ACHN (cell line): Measurements from ENCODE around the gene GALNTL6.
"Not testable (repeated sequence)": the region's sequence is repeated elsewhere in the genome, so short reads cannot be mapped to it uniquely, and the experiment has no call there.

ENCODE experiments used
- DNase-seq: peaks from one replicate; pipeline ENCODE4 v3.0.0-alpha.2; 2015
- in situ Hi-C: cut with HindIII; loops from 2 replicates; pipeline ENCODE4 v1.10.0; 2017; ENCODE audit warnings: low sequenced_read_pairs, low pct_ligation_motif_present, low pct_unique_long_range_greater_than_20kb

Gene GALNTL6

GRCh38 chr4:172950990-172951389, 1137.8 kb downstream of the GALNTL6 start:
- in situ Hi-C loops = no loop called here
- DNase-seq = no peak

- no peak for DNase-seq
- in situ Hi-C loops = no loop called here
Measured at GRCh38 chr4:172951679-172952451, 1138.7 kb downstream of the GALNTL6 start.

- DNase-seq = no peak
- in situ Hi-C loops = no loop called here
Measured at GRCh38 chr4:172953896-172954568, 1140.8 kb downstream of the GALNTL6 start.

GRCh38 chr4:172956340-172956739, 1143.1 kb downstream of the GALNTL6 start:
- in situ Hi-C loops, DNase-seq: not testable (repeated sequence)

- in situ Hi-C loops = no loop called here
- DNase-seq = no peak
Measured at GRCh38 chr4:172957216-172957615, 1144.0 kb downstream of the GALNTL6 start.

- in situ Hi-C loops = no loop called here
- peak; percentile 17 for DNase-seq
Measured at GRCh38 chr4:172962564-172963353, 1149.6 kb downstream of the GALNTL6 start.

GRCh38 chr4:172963498-172964294, 1150.5 kb downstream of the GALNTL6 start:
- in situ Hi-C loops = no loop called here

GRCh38 chr4:172970189-172970588, 1157.0 kb downstream of the GALNTL6 start:
- DNase-seq, in situ Hi-C loops: not testable (repeated sequence)

More at GRCh38 chr4:172963498-172964294, 1150.5 kb downstream of the GALNTL6 start:
- no peak for DNase-seq

- in situ Hi-C loops = no loop called here
- no peak for DNase-seq
Measured at GRCh38 chr4:172974586-172974985, 1161.4 kb downstream of the GALNTL6 start.

GRCh38 chr4:172975651-172976229, 1162.5 kb downstream of the GALNTL6 start:
- DNase-seq = no peak
- in situ Hi-C loops = no loop called here

- in situ Hi-C loops = not testable (repeated sequence)
- DNase-seq = peak; percentile 4
Measured at GRCh38 chr4:172977491-172978041, 1164.4 kb downstream of the GALNTL6 start.

- DNase-seq = no peak
- in situ Hi-C loops = no loop called here
Measured at GRCh38 chr4:172978848-172979247, 1165.6 kb downstream of the GALNTL6 start.

- no peak for DNase-seq
- in situ Hi-C loops = no loop called here
Measured at GRCh38 chr4:172979332-172979731, 1166.1 kb downstream of the GALNTL6 start.

- no peak for DNase-seq
- in situ Hi-C loops = no loop called here
Measured at GRCh38 chr4:172980219-172980618, 1167.0 kb downstream of the GALNTL6 start.

- in situ Hi-C loops = no loop called here
- DNase-seq = no peak
Measured at GRCh38 chr4:172982151-172982590, 1169.0 kb downstream of the GALNTL6 start.

GRCh38 chr4:172983014-172983413, 1169.8 kb downstream of the GALNTL6 start:
- no peak for DNase-seq
- in situ Hi-C loops = no loop called here

GRCh38 chr4:172983631-172984030, 1170.4 kb downstream of the GALNTL6 start:
- in situ Hi-C loops = no loop called here
- DNase-seq = no peak

- in situ Hi-C loops = no loop called here
- no peak for DNase-seq
Measured at GRCh38 chr4:172985552-172985951, 1172.3 kb downstream of the GALNTL6 start.
